HG02981 (cell line): ENCODE data around the gene DIS3L2.
"Not testable (repeated sequence)": the region's sequence is repeated elsewhere in the genome, so short reads cannot be mapped to it uniquely, and the experiment has no call there.

Experiments used
- ATAC-seq: cut with Tn5 transposase; IDR thresholded peaks from one replicate; pipeline ENCODE4 v1.9.1; 2021; ENCODE audit warnings: mild to moderate bottlenecking, moderate library complexity; ENCODE audit not compliant: unreplicated experiment

DIS3L2 gene

DNA sequence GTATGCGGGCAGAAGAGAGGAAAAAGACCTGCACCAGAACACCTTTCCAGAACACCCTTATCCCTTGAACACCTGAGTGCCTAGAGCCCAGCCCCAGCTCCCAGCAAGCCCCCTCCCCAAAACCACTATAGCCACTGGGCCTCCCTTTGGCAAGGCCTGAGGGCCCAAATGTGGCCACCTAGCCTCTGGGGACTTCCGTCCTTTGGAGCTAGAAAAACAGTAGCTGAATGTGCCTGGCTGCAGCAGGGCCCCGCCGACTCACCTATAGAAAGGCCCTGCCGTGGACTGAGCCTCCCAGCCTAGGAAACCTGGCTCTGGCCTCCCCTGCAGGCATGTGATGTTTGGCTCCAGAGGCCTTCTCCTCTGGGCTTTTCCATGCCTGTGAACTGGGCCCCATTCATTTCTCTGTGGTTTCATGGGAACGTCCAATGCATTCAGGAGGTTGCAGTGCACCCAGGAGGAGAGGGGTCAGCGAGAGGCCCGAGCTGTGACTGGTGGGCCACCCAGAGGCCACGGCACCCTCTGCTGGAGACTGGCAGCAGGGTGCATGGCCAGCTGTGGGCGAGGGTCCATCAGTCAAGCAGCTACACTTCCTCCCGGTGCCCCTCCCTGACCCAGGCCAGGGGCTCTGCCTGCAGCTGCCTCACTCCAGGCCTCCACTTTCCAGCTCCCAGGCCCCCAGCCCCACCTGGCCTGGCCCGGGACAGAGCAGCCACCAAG lies 401.7 kb downstream of the DIS3L2 start:
- peak; percentile 16 for ATAC-seq

DNA sequence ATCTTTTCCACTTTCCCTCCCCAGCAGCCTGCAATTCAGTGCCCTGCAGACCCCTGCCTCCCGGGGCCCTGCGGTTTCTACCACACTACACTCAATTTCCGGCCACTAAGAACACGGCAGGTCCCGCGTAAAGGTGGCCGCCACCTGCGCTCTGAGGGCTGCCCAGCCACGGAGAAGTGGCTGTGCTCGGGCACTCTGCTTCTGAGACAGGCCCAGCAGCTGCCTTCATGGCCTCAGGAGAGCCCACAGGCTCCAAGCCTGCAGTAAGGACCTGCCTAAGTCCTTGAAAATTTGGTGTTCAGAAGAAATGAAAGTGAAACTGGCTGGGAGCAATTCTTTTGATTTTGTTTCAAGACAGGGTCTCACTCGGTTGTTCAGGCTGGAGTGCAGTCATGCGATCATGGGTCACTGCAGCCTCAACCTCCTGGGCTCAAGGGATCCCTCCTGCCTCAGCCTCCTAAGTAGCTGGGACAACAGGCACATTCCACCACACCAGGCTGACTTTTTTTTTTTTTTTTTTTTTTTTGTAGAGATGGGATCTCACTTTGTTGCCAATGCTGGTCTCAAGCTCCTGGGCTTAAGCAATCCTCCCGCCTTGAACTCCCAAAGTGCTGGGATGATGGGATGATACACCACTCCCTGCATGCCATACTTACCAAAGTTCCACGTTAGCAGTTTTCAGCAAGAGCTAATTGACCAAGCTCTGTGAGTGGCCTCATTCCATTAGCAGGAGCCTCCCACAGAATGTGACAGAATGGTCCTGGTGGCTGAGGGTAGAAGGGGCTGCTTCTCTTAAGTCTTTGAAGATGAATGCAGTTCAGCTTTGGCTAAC lies 402.5 kb downstream of the DIS3L2 start:
- peak; percentile 48 for ATAC-seq

DNA sequence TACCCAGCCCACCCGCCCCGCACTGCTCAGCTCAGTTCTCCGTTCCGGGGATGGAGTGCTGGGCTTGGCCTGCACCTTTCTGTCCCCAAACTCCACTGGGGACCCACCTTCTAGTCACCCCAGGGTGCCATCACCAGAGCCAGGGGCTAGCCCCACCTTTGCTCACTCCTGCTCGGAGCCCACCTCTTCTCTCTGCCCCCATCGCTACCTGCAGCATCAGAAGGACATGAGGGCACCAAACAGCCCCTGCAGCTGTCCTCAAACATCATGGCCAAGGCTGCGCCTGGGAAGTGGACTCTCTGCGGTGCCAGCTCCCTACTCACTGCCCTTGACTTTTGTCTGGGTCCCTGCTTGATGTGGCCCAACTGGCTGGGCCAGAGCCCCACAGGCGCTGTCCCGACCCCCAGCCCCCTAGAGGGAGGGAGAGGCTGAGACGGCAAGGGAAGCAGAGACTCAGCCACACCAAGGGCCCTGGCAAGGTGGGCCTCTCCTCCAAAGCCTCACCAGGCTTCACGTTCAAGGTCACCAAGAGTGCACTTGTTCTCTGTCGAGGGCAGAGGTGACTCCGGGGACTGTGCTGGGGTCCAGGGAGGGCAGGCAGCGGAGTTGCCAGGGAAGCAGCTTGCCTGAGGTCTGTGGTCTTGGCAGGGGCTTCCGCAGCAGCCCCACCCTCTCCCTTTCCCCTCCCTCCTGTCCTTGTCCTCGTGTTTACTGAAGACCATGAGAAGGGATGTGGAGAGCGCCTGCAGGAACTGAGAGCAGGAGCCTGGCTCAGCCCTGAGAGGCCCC lies 403.5 kb downstream of the DIS3L2 start:
- not testable (repeated sequence) for ATAC-seq

DNA sequence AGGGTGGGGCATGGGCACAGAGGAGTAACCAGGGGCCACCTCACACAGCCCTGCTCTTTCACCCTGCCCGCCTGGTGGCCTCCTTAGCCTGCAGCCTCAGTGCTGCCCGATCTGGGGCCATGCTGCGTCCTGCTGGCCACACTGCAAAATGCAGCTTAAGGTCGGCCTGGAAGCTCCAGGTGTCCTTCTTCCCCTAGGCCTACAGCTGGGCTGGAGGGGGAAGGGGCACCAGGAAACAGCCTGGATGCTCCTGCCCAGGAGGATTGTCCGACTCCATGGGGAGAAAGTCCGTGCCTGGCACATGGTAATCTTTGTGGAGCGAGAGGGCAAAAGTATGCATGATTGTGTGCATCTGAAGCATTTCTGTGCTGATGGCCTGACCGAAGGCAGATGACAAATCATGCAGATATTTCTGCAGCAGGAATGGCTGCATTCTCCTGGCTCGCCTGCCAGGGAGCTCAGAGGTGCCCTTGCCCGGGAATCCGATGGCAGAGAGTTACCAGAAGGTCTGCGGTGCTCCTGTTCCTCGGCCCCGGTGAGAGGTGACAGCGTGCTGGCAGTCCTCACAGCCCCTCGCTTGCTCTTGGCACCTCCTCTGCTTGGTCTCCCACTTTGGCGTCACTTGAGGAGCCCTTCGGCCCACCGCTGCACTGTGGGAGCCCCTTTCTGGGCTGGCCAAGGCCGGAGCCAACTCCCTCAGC lies 404.3 kb downstream of the DIS3L2 start:
- no peak for ATAC-seq

DNA sequence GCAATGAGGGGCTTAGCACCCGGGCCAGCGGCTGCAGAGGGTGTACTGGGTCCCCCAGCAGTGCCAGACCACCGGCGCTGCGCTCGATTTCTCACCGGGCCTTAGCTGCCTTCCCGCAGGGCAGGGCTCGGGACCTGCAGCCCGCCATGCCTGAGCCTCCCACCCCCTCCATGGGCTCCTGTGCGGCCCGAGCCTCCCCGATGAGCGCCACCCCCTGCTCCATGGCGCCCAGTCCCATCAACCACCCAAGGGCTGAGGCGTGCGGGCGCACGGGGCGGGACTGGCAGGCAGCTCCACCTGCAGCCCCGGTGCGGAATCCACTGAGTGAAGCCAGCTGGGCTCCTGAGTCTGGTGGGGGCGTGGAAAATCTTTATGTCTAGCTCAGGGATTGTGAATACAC lies 404.9 kb downstream of the DIS3L2 start:
- ATAC-seq, result not testable (repeated sequence)

DNA sequence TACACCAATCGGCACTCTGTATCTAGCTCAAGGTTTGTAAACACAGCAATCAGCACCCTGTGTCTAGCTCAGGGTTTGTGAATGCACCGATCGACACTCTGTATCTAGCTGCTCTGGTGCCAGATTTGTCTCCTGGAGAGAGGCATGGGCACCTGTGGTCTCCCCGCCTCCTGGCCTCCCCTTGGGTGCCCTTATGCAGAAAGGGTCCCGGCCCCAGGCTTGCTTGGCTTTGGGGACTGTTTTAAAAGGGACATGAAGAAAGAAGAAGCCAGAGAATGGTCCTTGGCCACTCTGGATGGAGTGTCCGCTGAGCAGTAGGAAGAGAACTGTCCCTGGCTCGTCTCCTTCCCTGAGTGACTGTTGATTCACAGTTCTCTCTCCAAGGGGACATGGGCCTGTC lies 405.5 kb downstream of the DIS3L2 start:
- ATAC-seq, result no peak

DNA sequence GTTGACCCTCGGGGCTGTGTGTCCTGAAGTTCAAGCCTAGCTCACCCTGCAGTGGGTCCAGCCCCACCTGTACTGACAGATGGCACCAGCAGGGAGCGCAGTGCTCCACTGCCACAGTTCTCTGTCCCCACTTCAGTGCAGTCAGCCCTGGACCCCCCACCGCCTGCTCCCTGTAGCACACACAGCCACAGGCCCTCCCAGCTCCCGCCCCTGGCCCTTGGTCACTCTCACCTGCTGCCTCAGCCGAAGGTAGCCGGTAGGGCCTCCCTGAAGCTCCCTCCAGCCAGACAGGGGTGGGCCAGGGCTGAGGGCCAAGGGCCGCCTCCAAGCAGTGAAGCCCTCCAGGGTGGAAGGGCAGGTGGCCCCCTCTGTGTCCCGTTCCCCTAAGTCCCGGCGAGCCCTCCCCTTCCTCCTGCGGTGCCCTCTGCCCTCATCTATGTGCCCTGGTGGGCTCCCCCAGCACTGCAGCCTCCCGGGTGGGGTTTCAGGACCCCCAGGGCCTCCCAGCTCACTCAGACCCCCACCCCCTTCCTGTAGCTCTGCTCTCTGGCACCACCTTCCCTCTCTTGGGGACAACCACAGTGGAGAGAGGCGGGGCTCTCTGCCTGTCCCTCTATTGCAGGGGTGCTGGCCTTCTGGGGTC lies 406.2 kb downstream of the DIS3L2 start:
- no peak for ATAC-seq

DNA sequence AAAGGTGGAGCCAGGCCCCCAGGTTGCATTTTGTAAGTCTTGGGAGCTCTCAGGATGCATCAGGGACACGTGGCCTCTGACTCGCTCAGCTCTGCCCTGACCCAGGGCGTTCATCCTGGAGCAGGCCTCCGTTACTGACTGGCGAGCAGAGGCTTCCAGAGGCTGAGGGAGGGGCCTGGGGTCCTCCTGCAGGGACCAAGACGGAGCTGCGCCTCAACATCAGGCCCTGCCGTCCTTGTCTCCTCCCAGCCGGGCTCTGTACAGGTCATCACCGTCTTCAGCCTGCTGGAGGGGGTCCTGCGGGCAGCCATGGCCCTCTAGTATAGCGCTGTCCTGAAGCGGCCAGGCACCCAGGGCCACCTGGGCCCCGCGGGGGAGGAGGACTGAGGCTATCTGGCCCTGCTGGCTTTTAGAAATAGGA lies 406.8 kb downstream of the DIS3L2 start:
- ATAC-seq, result no peak

DNA sequence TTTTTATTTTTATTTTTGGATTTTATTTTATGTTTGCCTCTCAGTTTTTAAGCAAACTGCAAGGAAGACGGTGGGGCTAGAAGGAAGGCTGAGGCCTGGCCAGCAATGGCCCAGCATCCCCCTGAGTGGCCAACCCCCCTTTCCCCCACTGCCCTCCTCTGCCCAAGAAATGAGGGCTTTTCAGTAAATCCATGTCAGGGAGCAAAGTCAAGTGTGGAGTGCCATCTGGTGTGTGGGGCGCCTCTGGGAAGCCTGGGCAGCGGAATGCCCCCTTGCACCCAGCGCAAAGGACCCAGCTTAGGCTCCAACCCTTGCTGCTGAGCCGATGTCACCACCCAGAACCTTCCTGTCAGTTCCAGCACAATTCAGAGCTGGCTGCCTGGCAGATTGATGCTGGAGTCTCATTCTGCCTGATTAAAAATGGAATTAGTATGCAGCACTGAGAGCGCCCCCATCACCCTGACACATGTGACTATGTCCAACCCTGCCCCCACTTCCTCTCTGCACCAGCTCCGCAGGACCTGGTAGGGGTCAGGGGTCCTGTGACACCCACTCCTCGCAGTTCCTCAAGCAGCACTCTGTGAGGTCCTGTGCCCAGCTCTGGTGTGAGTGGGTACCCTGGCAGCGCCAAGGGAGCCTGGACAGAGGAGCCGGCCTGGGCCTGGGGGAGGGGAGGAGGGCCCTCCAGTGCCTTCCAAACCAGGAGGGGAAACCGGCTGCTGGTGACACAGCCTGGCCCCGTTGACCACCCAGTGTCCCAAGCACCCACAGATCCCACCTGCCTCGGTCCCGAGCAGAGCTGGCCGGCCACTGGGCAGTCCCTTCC lies 407.8 kb downstream of the DIS3L2 start:
- no peak for ATAC-seq

DNA sequence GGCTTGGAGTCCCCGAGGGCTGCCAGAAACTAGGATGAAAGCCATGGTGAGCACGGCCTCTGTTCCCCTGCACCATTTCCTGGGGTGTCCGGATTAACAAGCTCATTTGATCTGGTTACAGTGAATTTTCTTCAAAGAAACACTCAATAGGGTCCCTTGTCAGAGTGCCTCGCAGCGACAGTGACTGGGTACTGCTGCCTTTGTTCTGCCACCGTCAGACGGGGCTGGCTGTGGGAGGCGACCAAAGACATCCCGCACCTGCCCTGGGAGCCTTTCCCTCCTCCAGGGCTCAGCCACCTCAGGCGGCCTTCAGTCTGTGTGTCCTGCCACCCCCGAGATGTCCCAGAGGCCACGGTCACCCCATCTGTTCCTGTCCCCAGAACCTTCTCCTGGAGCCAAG lies 408.5 kb downstream of the DIS3L2 start:
- not testable (repeated sequence) for ATAC-seq

DNA sequence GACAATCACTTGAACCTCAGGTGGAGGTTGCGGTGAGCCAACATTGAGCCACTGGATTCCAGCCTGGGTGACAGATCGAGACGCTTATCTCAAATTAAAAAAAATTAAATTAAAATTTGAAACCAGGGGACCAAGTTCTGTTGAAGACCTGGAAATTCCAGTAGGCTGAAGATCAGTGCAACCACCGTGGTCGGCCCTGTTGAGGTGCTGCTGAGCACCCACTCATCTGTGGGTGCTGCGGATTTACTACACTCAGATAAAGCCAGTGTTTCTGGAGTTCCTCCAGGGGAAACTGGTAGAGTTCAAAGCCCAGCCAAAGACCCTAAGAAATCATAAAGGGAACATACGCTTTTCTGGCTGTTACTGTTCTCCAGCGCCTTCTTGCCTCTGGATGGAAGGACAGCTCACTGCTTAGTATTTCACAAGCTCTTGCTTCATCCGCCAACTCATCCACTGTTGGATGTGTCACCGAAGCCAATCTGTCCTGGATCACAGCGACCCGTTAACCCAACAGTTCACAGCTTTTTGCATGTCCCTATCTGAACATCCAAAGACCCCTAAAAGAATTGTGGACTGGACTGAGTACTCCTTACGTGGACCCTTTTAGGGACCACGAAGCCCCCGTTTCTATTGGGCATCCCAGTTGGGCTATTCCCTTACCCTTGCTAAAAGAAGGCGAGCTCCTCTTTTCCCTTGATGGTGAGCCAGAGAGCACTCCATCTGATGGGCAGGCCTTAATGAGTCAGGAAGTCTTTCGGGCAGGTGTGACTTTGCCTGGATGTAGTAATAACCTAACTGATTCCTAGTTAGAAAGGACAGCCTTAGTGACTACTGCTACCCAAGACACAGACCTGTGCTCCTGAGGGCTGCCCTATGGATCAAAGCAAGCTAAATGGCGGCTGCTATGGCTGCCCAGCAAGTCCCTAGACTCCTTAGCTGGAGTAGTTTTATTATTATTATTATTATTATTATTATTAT lies 411.0 kb downstream of the DIS3L2 start:
- ATAC-seq, result no peak

DNA sequence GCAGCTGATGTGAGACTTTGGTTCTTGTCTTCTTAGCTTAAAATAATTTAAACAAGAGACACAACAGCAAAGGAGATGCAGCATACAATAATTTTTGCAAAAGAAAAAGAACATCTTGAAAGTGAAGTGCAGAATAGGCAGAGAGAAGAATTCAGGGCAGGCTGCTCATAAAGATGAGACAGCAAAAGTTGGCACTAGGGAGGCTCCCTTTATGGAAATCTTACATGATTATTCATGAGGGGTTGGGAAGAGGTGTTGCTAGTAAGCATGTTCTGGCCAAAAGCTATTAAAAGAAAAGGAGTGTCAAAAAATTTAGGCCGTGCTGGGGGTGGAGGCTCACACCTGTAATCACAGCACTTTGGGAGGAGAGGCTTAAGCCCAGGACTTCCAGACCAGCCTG lies 412.8 kb downstream of the DIS3L2 start:
- ATAC-seq, result no peak

DNA sequence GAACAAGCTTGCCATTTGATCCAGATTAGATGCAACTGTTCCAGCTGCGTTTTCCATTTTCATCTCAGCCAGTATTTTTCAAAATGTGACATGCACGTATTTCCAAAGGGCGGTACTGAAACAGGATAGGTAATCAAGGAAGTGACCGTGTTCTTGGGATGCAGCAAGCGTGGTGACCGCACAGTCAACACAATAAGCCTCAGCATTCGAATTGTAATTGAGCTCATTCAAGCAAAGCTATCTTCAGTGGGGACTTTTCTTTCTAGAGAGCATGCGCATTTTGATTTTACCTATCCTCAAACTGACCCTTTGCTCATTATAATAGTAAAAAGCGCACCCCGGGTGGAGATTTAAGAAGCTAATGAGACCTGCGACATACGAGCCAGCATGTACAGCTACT lies 413.7 kb downstream of the DIS3L2 start:
- no peak for ATAC-seq

DNA sequence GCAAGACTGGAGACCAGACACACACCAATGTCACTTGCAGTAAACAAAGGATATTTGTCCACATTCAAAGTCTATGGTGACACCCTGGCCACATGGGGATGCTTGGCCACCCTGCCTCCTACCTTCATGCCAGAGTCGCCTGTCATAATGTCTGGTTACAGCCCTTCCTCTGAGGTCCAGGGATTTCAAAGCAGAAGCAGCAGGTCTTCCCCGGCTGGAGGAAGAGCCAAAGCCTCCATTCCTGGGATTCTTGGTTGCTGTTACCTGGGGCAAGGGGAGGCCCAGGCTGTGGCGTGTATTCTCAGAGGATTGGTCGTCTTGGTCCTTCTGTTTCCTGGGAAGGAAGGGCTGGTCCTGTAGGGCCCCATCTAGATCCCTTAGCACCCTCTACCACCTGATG lies 414.7 kb downstream of the DIS3L2 start:
- ATAC-seq, result no peak

DNA sequence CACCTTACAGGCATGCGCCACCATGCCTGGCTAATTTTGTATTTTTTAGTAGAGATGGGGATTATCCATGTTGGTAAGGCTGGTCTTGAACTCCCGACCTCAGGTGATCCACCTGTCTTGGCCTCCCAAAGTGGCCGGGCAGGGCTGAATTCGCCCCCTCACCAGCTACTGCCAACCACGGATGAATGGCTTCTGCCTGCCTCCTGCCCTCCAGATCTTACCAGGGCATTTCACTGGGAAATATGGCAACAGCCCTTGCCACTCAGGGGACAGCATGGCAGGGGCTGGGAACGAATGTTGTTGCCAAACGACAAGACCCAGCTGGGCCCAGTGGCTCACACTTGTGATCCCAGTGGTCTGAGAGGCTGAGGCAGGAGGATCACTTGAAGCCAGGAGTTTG lies 415.2 kb downstream of the DIS3L2 start:
- ATAC-seq, result no peak

DNA sequence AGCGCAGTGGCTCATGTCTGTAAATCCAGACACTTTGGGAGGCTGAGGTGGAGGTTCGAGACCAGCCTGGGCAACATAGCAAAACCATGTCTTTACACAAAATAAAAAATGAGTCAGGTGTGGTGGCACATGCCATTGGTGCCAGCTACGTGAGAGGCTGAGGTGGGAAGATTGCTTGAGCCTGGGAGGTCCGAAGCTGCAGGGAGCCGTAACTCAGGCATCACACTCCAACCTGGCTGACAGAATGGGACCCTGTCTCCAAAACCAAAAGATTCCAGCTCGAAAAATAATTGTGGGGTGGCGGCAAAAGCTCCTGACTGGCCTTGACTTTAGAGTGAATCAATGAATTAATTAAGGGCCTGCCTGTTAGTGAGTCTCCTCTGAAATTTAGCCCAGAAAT lies 415.8 kb downstream of the DIS3L2 start:
- ATAC-seq, result no peak

DNA sequence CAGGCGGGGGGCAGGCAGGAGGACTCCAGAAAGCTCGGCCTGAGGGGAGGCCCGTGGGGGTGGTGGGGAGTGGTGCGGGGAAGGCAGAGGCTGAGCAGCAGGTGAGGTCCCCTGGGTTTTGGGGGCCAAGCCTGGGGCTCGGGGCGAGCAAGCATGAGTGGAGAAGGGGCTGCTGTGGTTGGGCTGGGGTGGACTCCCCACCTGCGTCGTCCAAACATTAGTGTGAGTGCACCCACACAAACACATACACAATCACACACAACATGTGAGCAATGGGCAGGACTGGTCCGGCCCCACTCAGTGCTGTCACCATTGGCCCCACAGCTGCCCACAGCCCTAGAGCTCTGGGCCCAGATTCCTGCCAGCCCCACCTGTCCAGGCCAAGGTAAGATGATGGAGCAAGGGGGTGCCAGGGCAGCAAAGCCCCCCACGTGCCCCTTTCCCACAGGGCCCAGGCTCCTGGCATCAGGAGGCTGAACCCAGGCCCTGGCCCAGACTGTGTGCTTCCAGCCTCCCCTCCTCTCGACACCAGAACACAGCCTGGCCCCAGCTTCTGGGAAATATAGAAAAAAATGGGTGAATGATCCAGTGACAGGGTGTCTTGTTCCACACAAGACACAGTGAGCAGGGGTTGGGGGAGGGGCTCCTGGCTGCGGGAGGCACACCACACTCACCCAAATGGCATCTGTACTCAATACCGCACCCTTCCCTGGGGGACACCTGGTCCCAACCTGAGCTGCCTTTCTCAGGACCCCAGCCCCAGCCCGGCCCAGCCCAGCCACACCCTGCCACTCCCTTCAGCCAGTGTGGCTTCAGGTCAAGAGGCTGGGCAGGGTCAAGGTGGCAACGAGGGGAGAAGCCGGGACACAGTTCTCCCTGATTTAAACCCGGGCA lies 416.6 kb downstream of the DIS3L2 start:
- no peak for ATAC-seq
